Activated naive CD4-positive, alpha-beta T cell treated with anti-CD3 and anti-CD28 coated beads, Interleukin-2, amount 10 ng/mL, durations not matched to agents 7 days and 5 days (primary cell): Measurements from ENCODE around the gene WIZ.
A peak's percentile ranks its signal among the peaks of the same experiment; 100 is the strongest.
"Not testable (repeated sequence)": the region's sequence is repeated elsewhere in the genome, so short reads cannot be mapped to it uniquely, and the experiment has no call there.

Experiments used
- CTCF ChIA-PET: fragments of 350-600 bp; sonication (Branson Sonifier 250); formaldehyde crosslinking; loops from one replicate; lab custom pipeline; 2021; ENCODE audit warnings: antibody characterized with exemption; lab: Charles Lee
- DNase-seq: peaks from one replicate; pipeline ENCODE4 v3.0.0-alpha.2; 2020
- H3K27ac Mint-ChIP-seq: one replicate; pipeline ENCODE4 v1.8.0; 2021; ENCODE audit warnings: mild to moderate bottlenecking, moderate library complexity, mixed read lengths
- H3K27me3 Mint-ChIP-seq: one replicate; pipeline ENCODE4 v1.8.0; 2021; ENCODE audit warnings: mild to moderate bottlenecking, mixed read lengths
- H3K36me3 Mint-ChIP-seq: one replicate; pipeline ENCODE4 v1.8.0; 2021; ENCODE audit warnings: mixed read lengths
- H3K4me1 Mint-ChIP-seq: one replicate; pipeline ENCODE4 v1.8.0; 2021; ENCODE audit warnings: mixed read lengths
- H3K4me3 Mint-ChIP-seq: one replicate; pipeline ENCODE4 v1.8.0; 2021; ENCODE audit warnings: mild to moderate bottlenecking, moderate library complexity, mixed read lengths
- H3K9me3 Mint-ChIP-seq: one replicate; pipeline ENCODE4 v1.8.0; 2021; ENCODE audit warnings: mixed read lengths

The WIZ gene

DNA sequence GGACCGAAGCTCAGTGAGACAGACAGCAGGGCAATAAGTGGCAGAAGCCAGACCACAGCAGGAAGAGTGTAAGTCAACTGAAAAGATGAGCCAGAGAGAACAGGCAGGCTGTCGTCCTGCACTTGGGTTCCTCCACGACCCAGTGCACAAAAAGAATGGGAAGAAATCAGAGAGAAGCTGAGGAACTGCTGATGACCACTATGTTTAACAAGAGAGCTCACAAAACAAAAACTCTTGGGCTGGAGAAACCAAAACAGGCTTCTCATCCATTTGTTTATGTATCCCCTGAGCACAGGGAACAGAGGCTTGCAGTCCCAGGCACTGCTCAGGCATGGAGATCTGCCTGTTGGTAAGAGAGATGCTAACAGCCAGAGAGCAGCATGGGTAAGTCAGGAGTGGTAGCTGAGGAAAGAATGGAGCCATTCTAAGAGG, 45.0 kb downstream of the WIZ start:
- no peaks in the 10 kb centered on the region for H3K27me3 Mint-ChIP-seq
- peaks cover 32% of the 10 kb centered on the region for H3K36me3 Mint-ChIP-seq
- DNase-seq = no peak
- H3K27ac Mint-ChIP-seq = peak overlapping the region; percentile 60
- H3K9me3 Mint-ChIP-seq = no peaks in the 10 kb centered on the region
- CTCF ChIA-PET = no interaction called here
- peaks cover 12% of the 10 kb centered on the region for H3K4me1 Mint-ChIP-seq
- H3K4me3 Mint-ChIP-seq = no peak overlapping the region

DNA sequence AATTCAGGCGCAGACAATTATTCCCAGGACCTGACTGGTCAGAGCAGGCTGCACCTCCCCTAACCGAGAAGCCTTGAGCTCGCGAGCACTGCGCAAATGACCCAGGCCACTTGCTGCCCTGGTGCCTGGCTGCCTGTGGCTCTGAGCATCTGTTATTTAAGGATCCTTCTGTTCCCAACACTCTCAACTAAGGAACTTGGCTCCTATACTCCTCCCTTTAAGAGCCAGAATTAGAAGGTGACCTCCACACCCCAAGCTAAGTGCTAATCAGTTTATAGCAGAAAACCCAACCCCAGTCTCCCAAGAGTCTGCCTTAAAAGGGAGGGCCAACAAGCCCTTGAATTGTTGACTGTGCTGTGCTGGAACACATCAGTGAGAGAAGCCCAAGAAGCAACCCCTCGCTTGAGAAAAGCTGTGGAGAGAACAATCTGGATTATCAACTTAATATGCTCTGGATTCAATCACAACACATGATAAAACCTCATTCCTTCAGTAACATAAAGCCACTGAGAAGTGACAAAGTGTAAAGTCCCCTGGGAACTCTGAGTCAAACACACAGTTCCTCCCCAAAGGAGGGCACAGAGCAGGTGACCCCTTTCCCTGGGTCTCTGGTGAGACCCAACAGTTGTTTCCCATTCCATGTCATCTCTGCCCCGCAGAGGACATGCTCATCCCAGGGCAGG, 45.5 kb downstream of the WIZ start:
- Mint-ChIP-seq H3K4me3 (no peak overlapping the region), H3K27me3 (no peaks in the 10 kb centered on the region), H3K4me1 (peaks cover 11% of the 10 kb centered on the region), H3K9me3 (no peaks in the 10 kb centered on the region), H3K36me3 (peaks cover 27% of the 10 kb centered on the region), H3K27ac (peak overlapping the region; percentile 38)
- DNase-seq = no peak
- CTCF ChIA-PET = no interaction called here

DNA sequence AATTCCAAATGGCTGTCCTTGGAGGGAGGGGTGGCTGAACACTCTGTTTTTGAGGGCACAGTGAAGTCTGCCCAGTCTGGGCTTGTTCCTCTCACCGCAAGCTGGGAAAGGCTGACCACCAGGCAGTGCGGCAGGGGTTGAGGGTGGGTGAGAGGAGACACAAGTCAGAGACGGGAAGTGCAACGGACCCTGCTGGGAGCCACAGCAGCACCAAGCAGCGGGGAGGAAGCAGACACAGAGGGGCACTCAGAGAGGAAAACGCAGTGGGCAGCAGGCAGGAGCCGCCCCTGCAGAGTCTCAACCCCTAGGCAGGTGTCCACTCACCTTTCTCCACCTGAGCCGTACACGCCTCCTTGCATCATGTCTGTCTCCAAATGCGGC, 46.6 kb downstream of the WIZ start:
- CTCF ChIA-PET = no interaction called here
- Mint-ChIP-seq H3K4me3 (no peak overlapping the region), H3K27me3 (no peaks in the 10 kb centered on the region), H3K27ac (no peak overlapping the region), H3K36me3 (peaks cover 23% of the 10 kb centered on the region), H3K9me3 (no peaks in the 10 kb centered on the region), H3K4me1 (peaks cover 8% of the 10 kb centered on the region)
- no peak for DNase-seq

DNA sequence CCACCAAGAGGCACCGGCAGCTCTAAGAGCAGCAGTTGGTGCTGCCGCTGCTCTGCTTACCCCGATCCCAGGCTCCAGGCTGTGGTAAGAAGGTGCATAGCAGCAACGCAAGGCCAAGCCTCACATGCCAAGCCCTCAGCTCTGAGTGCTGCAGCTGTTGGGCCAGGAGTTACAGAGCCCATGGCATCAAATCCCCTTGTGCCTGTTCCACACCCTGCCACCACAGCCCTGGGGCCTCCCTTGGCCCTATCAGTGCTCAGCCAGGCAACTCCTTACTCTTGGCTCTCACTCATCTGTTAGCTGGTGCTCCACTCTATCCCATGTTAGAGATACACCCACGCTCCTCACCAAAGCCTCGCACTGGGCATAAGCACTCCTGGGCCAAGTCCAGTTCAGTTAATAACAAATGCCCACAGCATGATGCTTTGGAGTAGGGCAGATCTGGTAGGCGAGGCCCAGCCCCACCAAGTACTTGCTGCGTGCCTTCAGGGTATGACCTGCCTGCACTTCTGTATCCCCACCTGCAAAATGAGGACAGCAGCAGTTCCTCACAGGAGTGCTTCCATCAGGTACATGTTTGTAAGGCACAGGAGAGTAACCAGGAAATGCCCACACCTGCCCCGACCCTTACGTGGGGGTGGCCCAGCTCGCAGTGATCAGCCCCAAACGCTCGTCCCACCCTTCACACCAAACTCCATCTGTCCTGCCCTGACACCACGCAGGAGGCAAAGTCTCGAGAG, 47.2 kb downstream of the WIZ start:
- peaks cover 6% of the 10 kb centered on the region for H3K4me1 Mint-ChIP-seq
- H3K27me3 Mint-ChIP-seq = no peaks in the 10 kb centered on the region
- no peaks in the 10 kb centered on the region for H3K9me3 Mint-ChIP-seq
- no peak for DNase-seq
- CTCF ChIA-PET = interaction anchor here (0.8 kb wide), 1 partner anchor 16 kb away, joined by 3 read pairs; the partner anchor contains the start of gene AKAP8L
- H3K36me3 Mint-ChIP-seq = peaks cover 25% of the 10 kb centered on the region
- H3K27ac Mint-ChIP-seq = no peak overlapping the region
- no peak overlapping the region for H3K4me3 Mint-ChIP-seq

DNA sequence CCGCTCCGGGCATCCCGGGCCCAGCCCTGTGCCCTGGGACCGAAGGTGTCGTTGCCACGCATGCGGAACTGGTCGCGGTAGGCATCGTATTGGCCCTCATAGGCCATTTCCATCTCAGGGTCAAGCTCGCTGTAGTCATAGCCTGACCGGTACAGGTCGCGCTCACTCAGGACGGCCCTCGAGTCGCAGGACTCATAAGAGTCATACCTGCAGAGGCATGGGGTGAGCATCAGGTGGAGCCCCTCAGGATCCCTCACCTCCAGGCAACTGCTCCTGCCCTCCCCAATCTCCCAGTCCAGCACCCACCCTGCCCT, 48.4 kb downstream of the WIZ start:
- CTCF ChIA-PET = interaction anchor here (0.8 kb wide), 1 partner anchor 17 kb away, joined by 3 read pairs; the partner anchor contains the start of gene AKAP8L
- Mint-ChIP-seq H3K27ac (no peak overlapping the region), H3K4me1 (peaks cover 6% of the 10 kb centered on the region), H3K36me3 (peaks cover 37% of the 10 kb centered on the region), H3K9me3 (no peaks in the 10 kb centered on the region), H3K27me3 (no peaks in the 10 kb centered on the region), H3K4me3 (no peak overlapping the region)
- DNase-seq = no peak

DNA sequence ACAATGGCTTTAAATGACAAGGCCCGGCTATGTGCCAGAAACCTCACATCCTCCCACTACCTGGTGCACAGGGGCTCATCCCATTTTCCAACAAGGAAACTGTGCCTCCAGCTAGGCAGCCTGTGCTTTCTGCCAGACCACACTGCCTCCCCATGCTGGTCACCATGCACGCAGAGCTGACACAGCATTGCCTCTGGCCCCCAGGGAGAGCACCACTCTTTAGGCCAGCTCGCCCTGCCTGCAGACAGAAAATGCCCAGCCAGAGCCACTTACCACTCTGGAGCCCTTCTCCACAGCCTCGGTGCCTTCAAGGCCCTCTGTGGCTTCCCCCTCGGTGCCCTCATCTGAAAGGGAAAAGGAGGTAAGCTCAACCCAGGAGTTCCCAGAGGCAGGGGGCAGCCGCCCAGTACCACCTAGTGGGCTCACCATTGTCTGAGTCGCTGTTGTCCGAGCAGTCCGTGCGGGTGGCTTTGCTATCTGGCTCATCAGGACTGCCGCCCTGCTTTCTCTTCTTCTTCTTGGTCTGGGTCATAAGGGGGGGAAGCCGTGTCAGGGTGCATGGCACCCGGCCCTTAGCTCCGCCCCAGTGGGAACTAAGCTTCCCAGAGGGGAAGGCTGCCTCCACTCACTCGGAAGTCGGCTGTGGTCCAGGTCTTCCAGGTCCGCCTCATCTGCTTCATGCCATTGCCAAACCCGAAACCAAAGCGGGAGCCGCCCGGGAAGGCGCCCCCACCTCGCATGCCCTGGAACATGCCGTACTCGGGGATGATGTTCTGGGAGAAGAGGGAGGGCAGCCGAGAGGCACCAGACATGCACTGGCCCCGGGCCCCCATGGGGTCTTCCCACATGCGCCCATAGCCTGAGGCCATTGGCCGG, 49.0 kb downstream of the WIZ start:
- Mint-ChIP-seq H3K4me1 (peaks cover 6% of the 10 kb centered on the region), H3K9me3 (no peaks in the 10 kb centered on the region), H3K27ac (no peak overlapping the region), H3K4me3 (no peak overlapping the region), H3K36me3 (peaks cover 40% of the 10 kb centered on the region), H3K27me3 (no peaks in the 10 kb centered on the region)
- CTCF ChIA-PET = no interaction called here
- no peak for DNase-seq

DNA sequence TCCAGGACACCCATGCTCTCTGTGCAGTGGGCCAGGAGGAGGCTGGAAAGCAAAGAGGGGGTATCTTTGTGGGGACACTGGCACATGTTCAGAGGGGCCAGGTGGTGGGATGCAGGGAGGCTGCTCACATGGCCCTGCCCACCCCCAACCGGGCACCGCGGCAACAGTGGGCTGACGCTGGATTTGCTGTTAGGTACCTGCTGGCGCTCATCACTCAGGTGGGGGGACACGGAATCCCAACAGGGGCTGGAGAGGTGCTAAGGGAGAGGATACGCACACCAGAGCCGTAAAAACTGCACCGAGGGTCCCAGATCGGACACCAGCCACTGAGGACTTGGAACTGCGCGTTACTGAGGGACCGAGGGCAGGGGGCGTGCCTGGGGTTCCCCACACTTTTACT, 50.1 kb downstream of the WIZ start:
- Mint-ChIP-seq H3K27me3 (no peaks in the 10 kb centered on the region), H3K36me3 (peaks cover 42% of the 10 kb centered on the region), H3K4me1 (peaks cover 2% of the 10 kb centered on the region), H3K4me3 (no peak overlapping the region), H3K27ac (no peak overlapping the region), H3K9me3 (no peaks in the 10 kb centered on the region)
- CTCF ChIA-PET = no interaction called here
- DNase-seq = no peak

DNA sequence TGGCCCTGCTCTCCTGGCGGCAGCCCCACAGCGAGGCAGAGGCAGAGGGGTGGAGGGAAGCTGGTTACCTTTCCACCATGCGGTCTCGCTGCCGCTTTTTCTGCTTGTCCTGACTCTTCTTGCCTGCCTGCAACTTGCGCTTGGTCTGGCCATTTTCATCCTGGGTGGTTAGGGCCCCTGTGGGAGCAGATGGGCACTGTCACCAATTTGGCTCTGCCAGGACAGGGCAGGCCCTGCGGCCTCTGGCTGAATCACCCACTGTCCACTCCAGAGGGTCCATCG, 50.6 kb downstream of the WIZ start:
- peaks cover 40% of the 10 kb centered on the region for H3K36me3 Mint-ChIP-seq

DNA sequence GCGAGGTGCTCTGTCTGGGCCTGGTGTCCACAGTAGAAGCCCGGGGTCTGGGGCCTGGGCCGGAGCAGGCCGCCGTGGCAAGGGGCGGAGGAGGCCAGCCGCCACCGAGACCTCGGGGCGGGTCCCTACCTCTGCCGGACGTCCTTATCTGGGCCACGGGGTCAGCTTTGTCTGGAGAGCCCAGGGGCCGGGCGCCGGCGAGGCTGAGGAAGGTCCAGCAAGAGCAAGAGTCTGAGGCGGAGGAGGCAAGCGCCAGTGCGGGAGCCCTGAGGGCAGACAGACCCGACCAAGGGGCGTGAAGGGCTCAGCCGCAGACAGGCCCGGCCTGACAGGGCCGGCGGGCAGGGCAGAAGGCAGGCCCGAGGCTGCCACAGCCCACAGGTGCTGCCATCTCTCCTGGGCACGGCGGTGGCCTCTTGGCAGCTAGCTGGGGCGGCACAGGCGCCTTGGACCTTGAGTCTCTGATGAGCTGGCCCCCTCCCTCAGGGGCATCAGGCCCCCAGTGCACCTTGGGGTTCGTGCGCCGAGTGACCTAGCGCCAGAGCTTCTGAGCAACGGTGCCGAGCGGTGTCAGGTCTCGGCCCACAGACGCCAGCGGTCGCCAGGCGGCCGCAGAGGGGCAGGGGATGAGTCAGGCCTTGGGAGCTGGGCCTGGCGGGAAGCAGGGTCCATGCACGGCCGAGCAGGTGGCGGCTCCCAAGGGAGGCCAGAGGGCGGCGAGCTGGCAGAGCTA, 51.1 kb downstream of the WIZ start:
- CTCF ChIA-PET = interaction anchor here (0.7 kb wide), 1 partner anchor 157 kb away, joined by 3 read pairs; no protein-coding TSS in a partner anchor
- H3K9me3 Mint-ChIP-seq = no peaks in the 10 kb centered on the region
- H3K4me1 Mint-ChIP-seq = no peaks in the 10 kb centered on the region
- H3K27ac Mint-ChIP-seq = no peak overlapping the region
- DNase-seq = no peak
- no peak overlapping the region for H3K4me3 Mint-ChIP-seq
- H3K27me3 Mint-ChIP-seq = no peaks in the 10 kb centered on the region
- peaks cover 44% of the 10 kb centered on the region for H3K36me3 Mint-ChIP-seq

More for the DNA sequence above, 50.6 kb downstream of the WIZ start:
- Mint-ChIP-seq H3K4me3 (no peak overlapping the region), H3K4me1 (no peaks in the 10 kb centered on the region), H3K9me3 (no peaks in the 10 kb centered on the region), H3K27me3 (no peaks in the 10 kb centered on the region), H3K27ac (no peak overlapping the region)
- no peak for DNase-seq
- CTCF ChIA-PET = interaction anchor here (0.7 kb wide), 1 partner anchor 157 kb away, joined by 3 read pairs; no protein-coding TSS in a partner anchor

DNA sequence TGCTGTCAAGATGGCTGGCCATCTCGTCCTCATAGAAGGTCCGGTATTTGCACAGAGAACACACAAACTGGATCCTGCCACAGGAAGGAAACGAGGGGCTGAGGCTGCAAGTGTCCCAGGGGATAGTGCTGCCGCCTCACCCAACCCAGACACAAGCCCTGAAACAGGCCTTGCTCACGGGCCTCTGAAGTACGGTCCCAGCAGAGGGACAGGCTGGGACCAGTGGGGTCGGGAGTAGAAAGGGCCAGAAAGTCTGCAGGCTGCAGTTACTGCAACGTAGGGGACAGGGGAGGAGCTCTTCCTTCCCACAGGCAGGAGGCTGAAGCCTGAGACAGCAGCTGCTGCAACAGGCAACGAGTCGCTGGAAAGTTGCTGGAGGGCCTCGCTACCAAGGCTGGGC, 52.0 kb downstream of the WIZ start:
- H3K27ac Mint-ChIP-seq = no peak overlapping the region
- no peaks in the 10 kb centered on the region for H3K4me1 Mint-ChIP-seq
- DNase-seq = no peak
- no peaks in the 10 kb centered on the region for H3K27me3 Mint-ChIP-seq
- no peak overlapping the region for H3K4me3 Mint-ChIP-seq
- no peaks in the 10 kb centered on the region for H3K9me3 Mint-ChIP-seq
- CTCF ChIA-PET = no interaction called here
- H3K36me3 Mint-ChIP-seq = peaks cover 52% of the 10 kb centered on the region

DNA sequence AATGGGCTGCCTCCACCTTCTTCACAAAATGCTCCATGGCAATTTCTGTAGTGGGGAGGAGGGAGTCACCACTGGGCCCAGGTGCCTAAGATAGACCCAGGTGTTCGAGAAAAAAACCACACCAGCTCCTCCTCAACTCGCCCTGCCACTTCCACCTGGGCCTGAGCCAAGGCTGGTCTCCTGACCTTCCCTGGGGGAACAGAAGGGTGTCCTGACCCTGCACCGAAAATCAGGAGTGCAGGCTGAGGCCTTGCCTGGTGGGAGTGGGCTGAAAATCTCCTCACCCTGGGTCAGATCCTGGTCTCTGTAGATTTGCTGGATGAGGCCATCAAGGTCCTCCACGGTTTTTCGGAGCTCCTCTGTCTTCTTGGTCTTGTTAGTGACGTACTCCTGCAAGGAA, 52.5 kb downstream of the WIZ start:
- Mint-ChIP-seq H3K27me3 (no peaks in the 10 kb centered on the region), H3K4me1 (no peaks in the 10 kb centered on the region), H3K36me3 (peaks cover 52% of the 10 kb centered on the region), H3K4me3 (no peak overlapping the region), H3K27ac (no peak overlapping the region), H3K9me3 (no peaks in the 10 kb centered on the region)
- CTCF ChIA-PET = no interaction called here
- DNase-seq = no peak

DNA sequence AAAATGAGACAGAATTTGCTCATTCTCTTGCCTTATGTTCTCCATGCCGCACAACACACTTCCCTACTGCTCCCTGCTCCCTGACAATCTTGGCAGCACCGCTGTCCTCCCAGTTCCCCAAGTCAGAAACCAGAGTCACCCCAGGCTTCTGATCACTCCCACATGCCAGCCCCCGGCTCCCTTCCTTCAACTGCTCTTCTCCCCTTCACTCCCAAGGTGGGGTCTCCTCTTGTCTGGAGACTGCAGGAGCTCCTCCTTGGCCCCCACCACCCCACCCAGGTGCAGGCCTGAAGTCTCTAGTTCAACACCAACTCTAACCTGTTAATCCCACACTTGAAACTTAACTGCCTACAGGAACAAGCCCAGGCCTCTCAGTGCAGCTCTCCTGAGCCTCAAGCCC, 53.3 kb downstream of the WIZ start:
- Mint-ChIP-seq H3K4me3 (no peak overlapping the region), H3K27ac (no peak overlapping the region), H3K4me1 (no peaks in the 10 kb centered on the region), H3K27me3 (no peaks in the 10 kb centered on the region), H3K9me3 (no peaks in the 10 kb centered on the region), H3K36me3 (peaks cover 54% of the 10 kb centered on the region)
- CTCF ChIA-PET = no interaction called here
- DNase-seq = no peak

DNA sequence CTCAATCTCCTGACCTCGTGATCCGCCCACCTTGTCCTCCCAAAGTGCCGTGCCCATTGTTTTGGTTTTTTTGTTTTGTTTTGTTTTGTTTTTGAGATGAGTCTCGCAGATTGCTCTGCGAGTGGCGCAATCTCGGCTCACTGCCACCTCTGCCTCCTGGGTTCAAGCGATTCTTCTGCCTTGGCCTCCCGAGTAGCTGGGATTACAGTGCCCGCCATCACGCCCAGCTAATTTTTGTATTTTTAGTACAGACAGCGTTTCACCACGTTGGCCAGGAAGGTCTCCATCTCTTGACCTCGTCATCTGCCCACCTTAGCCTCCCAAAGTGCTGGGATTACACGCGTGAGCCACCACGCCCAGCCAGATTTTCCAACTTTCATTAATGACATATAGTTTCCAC, 54.5 kb downstream of the WIZ start:
- H3K36me3 Mint-ChIP-seq = peaks cover 52% of the 10 kb centered on the region
- H3K27ac Mint-ChIP-seq, DNase-seq, H3K4me1 Mint-ChIP-seq, H3K9me3 Mint-ChIP-seq, H3K27me3 Mint-ChIP-seq, CTCF ChIA-PET, H3K4me3 Mint-ChIP-seq: not testable (repeated sequence)

DNA sequence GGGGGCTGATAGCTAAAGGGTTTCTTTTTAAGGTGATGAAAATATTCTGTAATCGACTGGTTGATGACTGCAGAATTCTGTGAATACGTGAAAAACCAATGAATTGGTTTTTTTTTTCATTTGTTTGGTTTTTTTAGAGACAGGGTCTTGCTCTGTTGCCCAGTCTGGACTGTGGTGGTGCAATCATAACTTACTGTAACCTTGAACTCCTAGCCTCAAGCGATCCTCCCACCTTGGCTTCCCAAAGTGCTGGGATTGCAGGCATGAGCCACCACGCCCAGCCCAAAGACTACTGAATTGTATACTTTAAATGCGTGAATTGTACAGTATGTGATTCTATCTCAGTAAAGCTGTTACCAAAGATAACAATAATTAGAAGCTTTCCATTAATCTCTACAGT, 55.3 kb downstream of the WIZ start:
- no peaks in the 10 kb centered on the region for H3K9me3 Mint-ChIP-seq
- H3K4me1 Mint-ChIP-seq = no peaks in the 10 kb centered on the region
- CTCF ChIA-PET = no interaction called here
- no peak overlapping the region for H3K27ac Mint-ChIP-seq
- DNase-seq = no peak
- H3K27me3 Mint-ChIP-seq = no peaks in the 10 kb centered on the region
- H3K4me3 Mint-ChIP-seq = no peak overlapping the region
- H3K36me3 Mint-ChIP-seq = peaks cover 51% of the 10 kb centered on the region
